PC-3 (cell line): ENCODE data around the gene TGOLN2.

ENCODE experiments used
- EZH2 ChIP-seq: fragments of 300-600 bp; sonication (generic); IDR thresholded peaks from one replicate; pipeline ENCODE4 v1.6.1; 2017; ENCODE audit warnings: antibody characterized with exemption, mild to moderate bottlenecking, low read length; ENCODE audit not compliant: unreplicated experiment
- TF ChIP-seq, protein P1 (sequence below): fragments of 300-600 bp; sonication (generic); conservative IDR thresholded peaks from 2 replicates; pipeline ENCODE4 v1.5.1; 2017; ENCODE audit warnings: antibody characterized with exemption, low read depth, mild to moderate bottlenecking, low read length

DNA sequence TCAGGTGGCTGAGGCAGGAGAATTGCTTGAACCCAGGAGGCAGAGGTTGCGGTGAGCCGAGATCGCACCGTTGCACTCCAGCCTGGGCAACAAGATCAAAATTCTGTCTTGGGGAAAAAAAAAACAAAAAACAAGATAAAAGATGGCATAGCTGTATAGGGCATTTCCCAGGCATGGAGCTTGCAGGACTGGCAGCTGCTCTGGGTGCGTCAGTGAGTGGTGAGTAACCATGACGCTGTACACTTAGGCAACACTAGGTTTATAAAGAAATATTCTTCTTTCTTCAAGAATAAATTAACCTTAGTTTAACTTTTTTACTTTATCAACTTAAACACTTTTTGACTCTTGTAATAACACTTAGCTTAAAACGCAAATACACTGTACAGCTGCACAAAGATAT, 15.4 kb downstream of the TGOLN2 start:
- TF ChIP-seq, protein P1, sequence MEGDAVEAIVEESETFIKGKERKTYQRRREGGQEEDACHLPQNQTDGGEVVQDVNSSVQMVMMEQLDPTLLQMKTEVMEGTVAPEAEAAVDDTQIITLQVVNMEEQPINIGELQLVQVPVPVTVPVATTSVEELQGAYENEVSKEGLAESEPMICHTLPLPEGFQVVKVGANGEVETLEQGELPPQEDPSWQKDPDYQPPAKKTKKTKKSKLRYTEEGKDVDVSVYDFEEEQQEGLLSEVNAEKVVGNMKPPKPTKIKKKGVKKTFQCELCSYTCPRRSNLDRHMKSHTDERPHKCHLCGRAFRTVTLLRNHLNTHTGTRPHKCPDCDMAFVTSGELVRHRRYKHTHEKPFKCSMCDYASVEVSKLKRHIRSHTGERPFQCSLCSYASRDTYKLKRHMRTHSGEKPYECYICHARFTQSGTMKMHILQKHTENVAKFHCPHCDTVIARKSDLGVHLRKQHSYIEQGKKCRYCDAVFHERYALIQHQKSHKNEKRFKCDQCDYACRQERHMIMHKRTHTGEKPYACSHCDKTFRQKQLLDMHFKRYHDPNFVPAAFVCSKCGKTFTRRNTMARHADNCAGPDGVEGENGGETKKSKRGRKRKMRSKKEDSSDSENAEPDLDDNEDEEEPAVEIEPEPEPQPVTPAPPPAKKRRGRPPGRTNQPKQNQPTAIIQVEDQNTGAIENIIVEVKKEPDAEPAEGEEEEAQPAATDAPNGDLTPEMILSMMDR = no peak
- no peak for TF ChIP-seq EZH2
